WTC11 (cell line): ENCODE results near the gene PPAN. TPM values are rescaled to one million over a fixed set of nuclear protein-coding genes. Genes with fewer than 3 reads are reported as not detected.

Source experiments
- ATAC-seq: fragments of 200-7000 bp; cut with Tn5 transposase; 2 replicates; pipeline ENCODE4 v1.10.0; 2021; ENCODE audit warnings: mild to moderate bottlenecking, moderate library complexity
- CTCF ChIA-PET: fragments of 300-600 bp; sonication (Branson Sonifier 250); formaldehyde crosslinking; loops from one replicate; lab custom pipeline; 2021; ENCODE audit warnings: antibody characterized with exemption; lab: Charles Lee
- POLR2A ChIA-PET: fragments of 350-600 bp; sonication (Branson Sonifier 250); formaldehyde crosslinking; loops from one replicate; lab custom pipeline; 2021; ENCODE audit warnings: antibody characterized with exemption; lab: Charles Lee
- DNase-seq: peaks from one replicate; pipeline ENCODE4 v3.0.0; 2021; ENCODE audit warnings: low spot score
- H3K27ac Mint-ChIP-seq: 2 replicates; pipeline ENCODE4 v1.8.0; 2021; ENCODE audit warnings: mixed read lengths
- H3K27me3 Mint-ChIP-seq: 2 replicates; pipeline ENCODE4 v1.8.0; 2021; ENCODE audit warnings: low read depth, mild to moderate bottlenecking, moderate library complexity, mixed read lengths
- H3K36me3 Mint-ChIP-seq: 2 replicates; pipeline ENCODE4 v1.8.0; 2021; ENCODE audit warnings: mixed read lengths
- H3K4me1 Mint-ChIP-seq: 2 replicates; pipeline ENCODE4 v1.8.0; 2022; ENCODE audit warnings: mixed read lengths
- H3K4me3 Mint-ChIP-seq: 2 replicates; pipeline ENCODE4 v1.8.0; 2021; ENCODE audit warnings: mild to moderate bottlenecking, moderate library complexity, mixed read lengths
- H3K9me3 Mint-ChIP-seq: 2 replicates; pipeline ENCODE4 v1.8.0; 2021; ENCODE audit warnings: mixed read lengths
- ATF2 ChIP-seq: sonication (generic); formaldehyde crosslinking; IDR thresholded peaks from 2 replicates; pipeline ENCODE4 v1.8.1; 2022; ENCODE audit warnings: low read depth, missing genetic modification reagents, borderline replicate concordance
- EMX1 ChIP-seq: fragments of 250-450 bp; sonication (Bioruptor Pico); IDR thresholded peaks from 2 replicates; pipeline ENCODE4 v1.8.0; 2021; ENCODE audit warnings: mild to moderate bottlenecking
- ESRRA ChIP-seq: sonication (generic); formaldehyde crosslinking; IDR thresholded peaks from 2 replicates; pipeline ENCODE4 v1.8.1; 2022; ENCODE audit warnings: mild to moderate bottlenecking, missing genetic modification reagents, borderline replicate concordance
- FOXJ3 ChIP-seq: sonication (generic); formaldehyde crosslinking; IDR thresholded peaks from 2 replicates; pipeline ENCODE4 v1.9.0; 2021; ENCODE audit warnings: missing genetic modification reagents, mild to moderate bottlenecking, borderline replicate concordance
- GTF2I ChIP-seq: fragments of 250-450 bp; sonication (Bioruptor Pico); conservative IDR thresholded peaks from 2 replicates; pipeline ENCODE4 v1.4.0; 2021; ENCODE audit warnings: mild to moderate bottlenecking
- IRF2 ChIP-seq: sonication (generic); formaldehyde crosslinking; IDR thresholded peaks from 2 replicates; pipeline ENCODE4 v1.8.0; 2022; ENCODE audit warnings: low read depth, missing genetic modification reagents, borderline replicate concordance
- NFE2L1 ChIP-seq: sonication (generic); formaldehyde crosslinking; IDR thresholded peaks from 2 replicates; pipeline ENCODE4 v1.8.1; 2023; ENCODE audit warnings: missing genetic modification reagents
- NR2C2 ChIP-seq: sonication (generic); formaldehyde crosslinking; IDR thresholded peaks from 2 replicates; pipeline ENCODE4 v1.8.0; 2022; ENCODE audit warnings: mild to moderate bottlenecking, missing genetic modification reagents
- NR3C1 ChIP-seq: sonication (generic); formaldehyde crosslinking; conservative IDR thresholded peaks from 2 replicates; pipeline ENCODE4 v1.8.1; 2023; ENCODE audit warnings: low read depth, mild to moderate bottlenecking, missing genetic modification reagents
- TEAD1 ChIP-seq: sonication (generic); formaldehyde crosslinking; IDR thresholded peaks from 2 replicates; pipeline ENCODE4 v1.8.0; 2022; ENCODE audit warnings: mild to moderate bottlenecking, missing genetic modification reagents
- TP53 ChIP-seq: sonication (generic); formaldehyde crosslinking; IDR thresholded peaks from 2 replicates; pipeline ENCODE4 v1.8.1; 2023; ENCODE audit warnings: mild to moderate bottlenecking, missing genetic modification reagents
- ZNF396 ChIP-seq: fragments of 250-450 bp; sonication (Bioruptor Pico); IDR thresholded peaks from 2 replicates; pipeline ENCODE4 v1.8.0; 2021; ENCODE audit warnings: mild to moderate bottlenecking, moderate library complexity, borderline replicate concordance
- ZNF512 ChIP-seq: sonication (generic); formaldehyde crosslinking; IDR thresholded peaks from 2 replicates; pipeline ENCODE4 v1.8.1; 2022; ENCODE audit warnings: missing genetic modification reagents, borderline replicate concordance
- ZNF532 ChIP-seq: fragments of 250-450 bp; sonication (Bioruptor Pico); IDR thresholded peaks from 2 replicates; pipeline ENCODE4 v1.9.0; 2021; ENCODE audit warnings: mild to moderate bottlenecking, borderline replicate concordance
- total RNA-seq: library from RNA; stranded (reverse); gene quantifications from 3 replicates; pipeline ENCODE4 v1.2.3, GENCODE V29; 2021
- TF ChIP-seq, protein P1 (sequence below): fragments of 250-450 bp; sonication (Bioruptor Pico); IDR thresholded peaks from 2 replicates; pipeline ENCODE4 v1.9.0; 2021; ENCODE audit warnings: mild to moderate bottlenecking
- TF ChIP-seq, protein P2 (sequence below): fragments of 250-450 bp; sonication (Bioruptor Pico); IDR thresholded peaks from 2 replicates; pipeline ENCODE4 v1.9.0; 2021; ENCODE audit warnings: mild to moderate bottlenecking

PPAN gene
- total RNA-seq, 1 experiment from 2014 or later, result 83.7 TPM

- DNase-seq (no peak), ATAC-seq (no peak)
- Mint-ChIP-seq H3K9me3 (no peaks in the 10 kb centered on the region), H3K4me1 (peaks cover 4% of the 10 kb centered on the region; the same call in 1 of the 2 replicates), H3K27ac (peak overlapping the region; percentile 81), H3K36me3 (peaks cover 20% of the 10 kb centered on the region), H3K4me3 (peak overlapping the region; percentile 96), H3K27me3 (no peaks in the 10 kb centered on the region)
- ChIA-PET CTCF (no interaction called here), POLR2A (interaction anchor here (1.5 kb wide), 1 partner anchor 13 kb away, joined by 3 read pairs; the partner anchor contains the start of gene PPAN)
- no peak for TF ChIP-seq TEAD1 (CRISPR knock-in tag)
- TF ChIP-seq FOXJ3 (CRISPR knock-in tag), result no peak
- TF ChIP-seq, protein P1, sequence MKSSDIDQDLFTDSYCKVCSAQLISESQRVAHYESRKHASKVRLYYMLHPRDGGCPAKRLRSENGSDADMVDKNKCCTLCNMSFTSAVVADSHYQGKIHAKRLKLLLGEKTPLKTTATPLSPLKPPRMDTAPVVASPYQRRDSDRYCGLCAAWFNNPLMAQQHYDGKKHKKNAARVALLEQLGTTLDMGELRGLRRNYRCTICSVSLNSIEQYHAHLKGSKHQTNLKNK, result no peak
- no peak for TF ChIP-seq ESRRA (CRISPR knock-in tag)
- no peak for TF ChIP-seq ZNF512
- TF ChIP-seq, protein P2, sequence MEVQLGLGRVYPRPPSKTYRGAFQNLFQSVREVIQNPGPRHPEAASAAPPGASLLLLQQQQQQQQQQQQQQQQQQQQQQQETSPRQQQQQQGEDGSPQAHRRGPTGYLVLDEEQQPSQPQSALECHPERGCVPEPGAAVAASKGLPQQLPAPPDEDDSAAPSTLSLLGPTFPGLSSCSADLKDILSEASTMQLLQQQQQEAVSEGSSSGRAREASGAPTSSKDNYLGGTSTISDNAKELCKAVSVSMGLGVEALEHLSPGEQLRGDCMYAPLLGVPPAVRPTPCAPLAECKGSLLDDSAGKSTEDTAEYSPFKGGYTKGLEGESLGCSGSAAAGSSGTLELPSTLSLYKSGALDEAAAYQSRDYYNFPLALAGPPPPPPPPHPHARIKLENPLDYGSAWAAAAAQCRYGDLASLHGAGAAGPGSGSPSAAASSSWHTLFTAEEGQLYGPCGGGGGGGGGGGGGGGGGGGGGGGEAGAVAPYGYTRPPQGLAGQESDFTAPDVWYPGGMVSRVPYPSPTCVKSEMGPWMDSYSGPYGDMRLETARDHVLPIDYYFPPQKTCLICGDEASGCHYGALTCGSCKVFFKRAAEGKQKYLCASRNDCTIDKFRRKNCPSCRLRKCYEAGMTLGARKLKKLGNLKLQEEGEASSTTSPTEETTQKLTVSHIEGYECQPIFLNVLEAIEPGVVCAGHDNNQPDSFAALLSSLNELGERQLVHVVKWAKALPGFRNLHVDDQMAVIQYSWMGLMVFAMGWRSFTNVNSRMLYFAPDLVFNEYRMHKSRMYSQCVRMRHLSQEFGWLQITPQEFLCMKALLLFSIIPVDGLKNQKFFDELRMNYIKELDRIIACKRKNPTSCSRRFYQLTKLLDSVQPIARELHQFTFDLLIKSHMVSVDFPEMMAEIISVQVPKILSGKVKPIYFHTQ (CRISPR knock-in tag), result no peak
- TF ChIP-seq ZNF532 (CRISPR knock-in tag), result no peak
- no peak for TF ChIP-seq NFE2L1
- TF ChIP-seq NR3C1 (CRISPR knock-in tag), result no peak
- TF ChIP-seq NR2C2, result no peak
- no peak for TF ChIP-seq ATF2 (CRISPR knock-in tag)
- no peak for TF ChIP-seq ZNF396
- no peak for TF ChIP-seq IRF2 (CRISPR knock-in tag)
- TF ChIP-seq EMX1 (CRISPR knock-in tag), result no peak
- TF ChIP-seq TP53 (CRISPR knock-in tag), result no peak
- TF ChIP-seq GTF2I, result no peak
Observed at GRCh38 chr19:10118960-10119359, 12.8 kb downstream of the PPAN start.
